Measurements from ENCODE around the gene RABAC1.
"Not testable (repeated sequence)": the region's sequence is repeated elsewhere in the genome, so short reads cannot be mapped to it uniquely, and the experiment has no call there.

DNA sequence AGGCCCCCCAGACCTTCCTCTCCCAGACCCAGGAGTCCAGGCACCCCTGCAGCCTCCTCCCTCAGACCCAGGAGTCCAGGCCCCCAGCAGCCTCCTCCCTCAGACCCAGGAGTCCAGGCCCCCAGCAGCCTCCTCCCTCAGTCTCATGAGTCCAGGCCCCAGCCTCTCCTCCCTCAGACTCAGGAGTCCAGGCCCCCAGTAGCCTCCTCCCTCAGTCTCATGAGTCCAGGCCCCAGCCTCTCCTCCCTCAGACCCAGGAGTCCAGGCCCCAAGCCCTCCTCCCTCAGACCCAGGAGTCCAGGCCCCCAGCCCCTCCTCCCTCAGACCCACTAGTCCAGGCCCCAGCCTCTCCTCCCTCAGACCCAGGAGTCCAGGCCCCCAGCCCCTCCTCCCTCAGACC is 19.9 kb downstream of the RABAC1 start:
- TF ChIP-seq, protein P1, sequence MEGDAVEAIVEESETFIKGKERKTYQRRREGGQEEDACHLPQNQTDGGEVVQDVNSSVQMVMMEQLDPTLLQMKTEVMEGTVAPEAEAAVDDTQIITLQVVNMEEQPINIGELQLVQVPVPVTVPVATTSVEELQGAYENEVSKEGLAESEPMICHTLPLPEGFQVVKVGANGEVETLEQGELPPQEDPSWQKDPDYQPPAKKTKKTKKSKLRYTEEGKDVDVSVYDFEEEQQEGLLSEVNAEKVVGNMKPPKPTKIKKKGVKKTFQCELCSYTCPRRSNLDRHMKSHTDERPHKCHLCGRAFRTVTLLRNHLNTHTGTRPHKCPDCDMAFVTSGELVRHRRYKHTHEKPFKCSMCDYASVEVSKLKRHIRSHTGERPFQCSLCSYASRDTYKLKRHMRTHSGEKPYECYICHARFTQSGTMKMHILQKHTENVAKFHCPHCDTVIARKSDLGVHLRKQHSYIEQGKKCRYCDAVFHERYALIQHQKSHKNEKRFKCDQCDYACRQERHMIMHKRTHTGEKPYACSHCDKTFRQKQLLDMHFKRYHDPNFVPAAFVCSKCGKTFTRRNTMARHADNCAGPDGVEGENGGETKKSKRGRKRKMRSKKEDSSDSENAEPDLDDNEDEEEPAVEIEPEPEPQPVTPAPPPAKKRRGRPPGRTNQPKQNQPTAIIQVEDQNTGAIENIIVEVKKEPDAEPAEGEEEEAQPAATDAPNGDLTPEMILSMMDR (IDR thresholded peaks at IDR 0.05; ENCODE audit: insufficient read depth, low read length, poor library complexity, severe bottlenecking), result not testable (repeated sequence)
- TF ChIP-seq EZH2phosphoT487 (conservative IDR thresholded peaks at IDR 0.05; ENCODE audit: low read length), result not testable (repeated sequence)
